ENCODE data around the gene TMEM185B.

DNA sequence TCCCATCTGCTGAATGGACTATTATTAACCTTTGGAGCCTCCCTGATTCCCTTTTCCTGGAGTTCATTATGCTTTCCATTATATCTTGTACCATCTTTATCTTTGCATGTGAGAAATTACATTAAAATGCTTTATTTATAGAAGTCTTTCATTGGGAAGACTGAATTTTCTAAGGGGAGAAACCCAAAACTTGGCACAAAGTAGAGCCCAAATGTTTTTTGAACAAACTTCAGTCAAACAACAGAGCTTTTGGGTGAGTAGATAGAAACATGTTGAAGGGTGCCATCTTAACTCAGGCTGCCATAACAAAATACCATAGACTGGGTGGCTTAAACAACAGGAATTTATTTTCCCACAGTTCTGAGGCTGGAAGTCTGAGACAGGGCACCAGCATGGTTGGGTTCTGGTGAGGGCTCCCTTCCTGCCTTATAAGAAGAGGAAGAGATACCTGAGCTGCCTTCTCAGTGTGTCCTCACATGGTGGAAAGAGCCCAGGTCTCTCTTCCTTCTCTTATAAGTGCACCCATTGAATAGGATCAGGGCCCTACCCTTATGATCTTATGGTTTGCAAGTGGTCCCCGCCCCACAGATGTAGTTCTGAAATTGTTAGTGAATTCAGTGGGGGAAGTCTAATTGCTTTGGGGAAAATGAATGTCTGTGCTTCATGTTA lies 48.6 kb upstream of the TMEM185B start:
- TF ChIP-seq, protein P1, sequence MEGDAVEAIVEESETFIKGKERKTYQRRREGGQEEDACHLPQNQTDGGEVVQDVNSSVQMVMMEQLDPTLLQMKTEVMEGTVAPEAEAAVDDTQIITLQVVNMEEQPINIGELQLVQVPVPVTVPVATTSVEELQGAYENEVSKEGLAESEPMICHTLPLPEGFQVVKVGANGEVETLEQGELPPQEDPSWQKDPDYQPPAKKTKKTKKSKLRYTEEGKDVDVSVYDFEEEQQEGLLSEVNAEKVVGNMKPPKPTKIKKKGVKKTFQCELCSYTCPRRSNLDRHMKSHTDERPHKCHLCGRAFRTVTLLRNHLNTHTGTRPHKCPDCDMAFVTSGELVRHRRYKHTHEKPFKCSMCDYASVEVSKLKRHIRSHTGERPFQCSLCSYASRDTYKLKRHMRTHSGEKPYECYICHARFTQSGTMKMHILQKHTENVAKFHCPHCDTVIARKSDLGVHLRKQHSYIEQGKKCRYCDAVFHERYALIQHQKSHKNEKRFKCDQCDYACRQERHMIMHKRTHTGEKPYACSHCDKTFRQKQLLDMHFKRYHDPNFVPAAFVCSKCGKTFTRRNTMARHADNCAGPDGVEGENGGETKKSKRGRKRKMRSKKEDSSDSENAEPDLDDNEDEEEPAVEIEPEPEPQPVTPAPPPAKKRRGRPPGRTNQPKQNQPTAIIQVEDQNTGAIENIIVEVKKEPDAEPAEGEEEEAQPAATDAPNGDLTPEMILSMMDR (IDR thresholded peaks at IDR 0.05), result no peak
- no peak for TF ChIP-seq POLR2A (IDR thresholded peaks at IDR 0.05)
